ENCODE data around the gene PADI3. TPM values are rescaled to one million over a fixed set of nuclear protein-coding genes. Genes with fewer than 3 reads are reported as not detected.

PADI3 gene
- polyA plus RNA-seq (2012; ENCODE audit: insufficient read length, low read depth) = not detected

GRCh38 chr1:17248781-17249180, at the start of gene PADI3:
Gene PADI3, plus strand, starts transcription at chr1:17249098. Its CDS starts 40 bp downstream, at chr1:17249138.
- no peak for TF ChIP-seq FOXP2 (optimal IDR thresholded peaks at IDR 0.05; ENCODE audit: borderline replicate concordance, extremely low read depth, extremely low read length, insufficient read depth)
- no peak for TF ChIP-seq TAF1 (IDR thresholded peaks at IDR 0.05; ENCODE audit: borderline replicate concordance, insufficient read depth, low read length)
- no peak for TF ChIP-seq REST (IDR thresholded peaks at IDR 0.05; ENCODE audit: insufficient read depth in 1 of 2, low read depth in 2 of 2, low read length in 2 of 2)
- TF ChIP-seq POLR2AphosphoS5 (IDR thresholded peaks at IDR 0.05; ENCODE audit: low read depth, low read length) = no peak
- no peak for TF ChIP-seq SIN3A (IDR thresholded peaks at IDR 0.05; ENCODE audit: borderline replicate concordance, insufficient read depth, low read length)

- TF ChIP-seq TAF1 (IDR thresholded peaks at IDR 0.05; ENCODE audit: borderline replicate concordance, insufficient read depth, low read length) (no peak), REST (IDR thresholded peaks at IDR 0.05; ENCODE audit: insufficient read depth in 1 of 2, low read depth in 2 of 2, low read length in 2 of 2) (no peak), FOXP2 (optimal IDR thresholded peaks at IDR 0.05; ENCODE audit: borderline replicate concordance, extremely low read depth, extremely low read length, insufficient read depth) (no peak), POLR2AphosphoS5 (IDR thresholded peaks at IDR 0.05; ENCODE audit: low read depth, low read length) (no peak), SIN3A (IDR thresholded peaks at IDR 0.05; ENCODE audit: borderline replicate concordance, insufficient read depth, low read length) (no peak)
Measured at GRCh38 chr1:17199267-17200044, 49.4 kb upstream of the PADI3 start.

GRCh38 chr1:17200246-17200645, 48.7 kb upstream of the PADI3 start:
- TF ChIP-seq FOXP2 (optimal IDR thresholded peaks at IDR 0.05; ENCODE audit: borderline replicate concordance, extremely low read depth, extremely low read length, insufficient read depth) = no peak
- TF ChIP-seq REST (IDR thresholded peaks at IDR 0.05; ENCODE audit: insufficient read depth in 1 of 2, low read depth in 2 of 2, low read length in 2 of 2) = no peak
- TF ChIP-seq POLR2AphosphoS5 (IDR thresholded peaks at IDR 0.05; ENCODE audit: low read depth, low read length) = no peak

- no peak for TF ChIP-seq FOXP2 (optimal IDR thresholded peaks at IDR 0.05; ENCODE audit: borderline replicate concordance, extremely low read depth, extremely low read length, insufficient read depth)
- no peak for TF ChIP-seq SIN3A (IDR thresholded peaks at IDR 0.05; ENCODE audit: borderline replicate concordance, insufficient read depth, low read length)
- no peak for TF ChIP-seq TAF1 (IDR thresholded peaks at IDR 0.05; ENCODE audit: borderline replicate concordance, insufficient read depth, low read length)
- no peak for TF ChIP-seq POLR2AphosphoS5 (IDR thresholded peaks at IDR 0.05; ENCODE audit: low read depth, low read length)
- no peak for TF ChIP-seq REST (IDR thresholded peaks at IDR 0.05; ENCODE audit: insufficient read depth in 1 of 2, low read depth in 2 of 2, low read length in 2 of 2)
Measured at GRCh38 chr1:17200756-17201155, 48.1 kb upstream of the PADI3 start.

All from PFSK-1 (cell line).